HL-60/S4 treated with retinoic acid at 250 ng/mL for 4 days and 3 days (cell line): ENCODE data around the gene RUSF1.

ENCODE experiments used
- in situ Hi-C: fragments of 300-500 bp; cut with MboI; formaldehyde crosslinking; loops from 2 replicates; pipeline ENCODE4 v1.7.0; 2022; ENCODE audit warnings: low sequenced_read_pairs

Gene RUSF1

GRCh38 chr16:31471875-31472708, 36.1 kb downstream of the RUSF1 start, which contains the start of gene TGFB1I1:
Gene TGFB1I1, plus strand, starts transcription at chr16:31472152. Its CDS starts 37 bp downstream, at chr16:31472189.
- in situ Hi-C loops: no loop called here

DNA sequence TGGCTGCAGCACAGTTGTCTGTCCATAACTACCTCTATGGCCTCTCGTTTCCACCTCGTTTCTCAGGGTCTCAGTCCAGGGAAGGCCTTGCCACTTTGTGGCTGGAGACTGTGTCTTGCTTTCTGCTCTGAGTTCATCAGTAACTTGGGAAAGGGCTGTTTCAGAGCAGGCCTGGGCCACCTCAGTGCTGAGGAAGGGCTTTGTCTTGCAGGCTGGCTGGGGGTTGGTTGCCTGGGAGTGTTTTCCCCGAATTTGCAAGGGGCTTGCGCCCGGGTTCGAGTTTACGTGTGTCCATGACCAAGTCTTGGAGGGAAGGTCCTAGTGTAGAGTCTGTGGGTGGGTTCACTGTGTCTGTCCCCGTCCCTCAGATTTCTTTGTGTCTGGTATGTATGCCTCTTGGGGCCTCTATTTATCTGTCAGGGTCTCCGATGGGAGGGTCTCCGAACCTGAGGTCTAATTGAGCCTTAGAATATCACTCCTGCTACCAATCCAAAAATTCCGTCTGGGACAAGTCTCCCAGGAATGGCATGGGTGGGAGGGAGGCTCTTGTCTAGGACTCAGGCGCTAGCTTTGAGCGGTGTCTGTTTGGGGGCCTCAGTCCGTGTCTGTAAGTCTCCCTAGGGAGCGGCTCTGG, 36.8 kb downstream of the RUSF1 start:
- in situ Hi-C loops: no loop called here

DNA sequence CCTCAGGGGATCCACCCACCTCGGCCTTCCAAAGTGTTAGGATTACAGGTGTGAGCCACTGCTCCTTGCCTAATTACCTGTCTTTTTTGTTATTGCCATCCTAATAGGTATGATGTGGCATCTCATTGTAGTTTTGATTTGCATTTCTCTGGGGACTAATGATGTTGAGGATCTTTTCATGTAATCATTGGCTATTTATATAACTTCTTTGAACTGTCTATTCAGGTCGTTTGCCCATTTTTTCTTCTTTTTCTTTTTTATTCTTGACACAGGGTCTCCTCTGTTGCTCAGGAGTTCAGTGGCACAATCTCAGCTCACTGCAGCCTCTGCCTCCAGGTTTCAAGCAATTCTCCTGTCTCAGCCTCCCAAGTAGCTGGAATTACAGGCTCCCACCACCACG, 37.6 kb downstream of the RUSF1 start:
- in situ Hi-C loops: no loop called here

GRCh38 chr16:31467858-31468257, 40.3 kb downstream of the RUSF1 start:
- in situ Hi-C loops: no loop called here

GRCh38 chr16:31467151-31467773, 40.9 kb downstream of the RUSF1 start:
- in situ Hi-C loops: no loop called here

- in situ Hi-C loops: no loop called here
These were observed 41.8 kb downstream of the RUSF1 start for GRCh38 chr16:31466381-31466841.

GRCh38 chr16:31465788-31466370, 42.3 kb downstream of the RUSF1 start:
- in situ Hi-C loops: no loop called here

DNA sequence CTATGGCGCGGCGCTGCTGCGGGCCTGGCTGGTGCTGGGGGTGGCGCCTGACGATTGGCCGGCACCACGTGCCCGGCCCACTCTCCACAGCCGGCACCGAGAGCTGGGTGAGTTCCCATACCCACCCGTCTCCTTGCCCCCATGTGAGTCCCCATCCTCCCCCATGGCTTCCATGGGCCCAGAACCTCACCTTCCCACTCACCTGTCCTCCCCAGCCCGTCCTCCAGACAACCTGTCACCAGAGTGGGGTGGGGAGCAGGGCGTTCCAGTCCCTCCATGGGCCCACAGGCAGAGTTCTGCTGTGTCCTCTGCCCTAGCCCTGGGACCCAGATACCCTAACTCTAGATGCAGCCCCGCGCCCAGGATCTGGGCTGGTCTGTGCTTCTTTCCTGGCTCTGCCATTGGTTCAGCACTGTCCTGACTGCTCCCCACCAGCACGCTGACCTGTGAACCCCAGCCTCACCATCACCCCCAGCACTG, 43.4 kb downstream of the RUSF1 start:
- in situ Hi-C loops: no loop called here

DNA sequence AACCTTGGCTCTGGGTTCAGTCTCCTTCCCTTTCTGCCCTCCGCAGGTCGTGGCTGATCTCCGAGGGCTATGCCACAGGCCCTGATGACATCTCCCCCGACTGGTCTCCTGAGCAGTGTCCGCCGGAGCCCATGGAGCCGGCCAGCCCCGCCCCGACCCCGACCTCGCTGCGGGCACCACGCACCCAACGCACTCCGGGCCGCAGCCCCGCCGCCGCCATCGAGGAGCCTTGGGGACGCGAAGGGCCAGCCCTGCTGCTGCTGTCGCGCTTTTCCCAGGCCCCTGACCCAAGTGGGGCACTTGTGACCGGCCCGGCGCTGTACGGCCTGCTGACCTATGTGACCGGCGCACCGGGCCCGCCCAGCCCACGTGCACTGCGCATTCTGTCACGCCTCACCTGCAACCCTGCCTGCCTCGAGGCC, 43.8 kb downstream of the RUSF1 start:
- in situ Hi-C loops: no loop called here

DNA sequence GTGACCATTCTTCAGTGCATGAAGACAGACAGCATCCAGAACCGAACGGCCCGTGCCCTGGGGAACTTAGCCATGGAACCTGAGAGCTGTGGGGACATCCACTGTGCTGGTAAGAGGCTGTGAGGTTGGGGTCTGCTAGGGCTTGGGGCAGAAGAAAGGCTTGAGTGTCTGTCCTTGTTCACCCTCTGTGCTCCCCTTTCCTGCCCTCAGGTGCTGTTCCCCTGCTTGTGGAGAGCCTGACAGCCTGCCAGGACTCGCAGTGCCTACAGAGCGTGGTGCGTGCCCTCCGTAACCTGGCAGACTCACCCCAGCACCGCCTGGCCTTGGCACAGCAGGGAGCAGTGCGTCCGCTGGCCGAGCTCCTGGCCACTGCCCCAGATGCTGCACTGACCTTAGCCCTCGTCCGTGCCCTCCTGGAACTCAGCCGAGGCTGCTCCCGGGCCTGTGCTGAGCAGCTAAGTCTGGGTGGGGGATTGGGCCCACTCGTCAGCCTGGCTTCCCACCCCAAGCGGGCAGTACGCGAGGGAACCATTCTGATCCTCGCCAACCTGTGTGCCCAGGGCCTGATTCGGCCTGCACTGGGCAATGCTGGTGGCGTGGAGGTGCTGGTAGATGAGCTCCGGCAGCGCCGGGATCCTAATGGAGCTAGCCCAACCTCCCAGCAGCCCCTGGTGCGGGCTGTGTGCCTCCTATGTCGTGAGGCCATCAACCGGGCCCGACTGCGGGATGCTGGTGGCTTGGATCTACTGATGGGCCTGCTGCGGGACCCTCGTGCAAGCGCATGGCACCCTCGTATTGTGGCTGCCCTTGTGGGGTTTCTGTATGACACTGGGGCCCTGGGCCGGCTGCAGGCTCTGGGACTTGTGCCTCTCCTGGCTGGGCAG, 46.0 kb downstream of the RUSF1 start:
- in situ Hi-C loops: no loop called here

DNA sequence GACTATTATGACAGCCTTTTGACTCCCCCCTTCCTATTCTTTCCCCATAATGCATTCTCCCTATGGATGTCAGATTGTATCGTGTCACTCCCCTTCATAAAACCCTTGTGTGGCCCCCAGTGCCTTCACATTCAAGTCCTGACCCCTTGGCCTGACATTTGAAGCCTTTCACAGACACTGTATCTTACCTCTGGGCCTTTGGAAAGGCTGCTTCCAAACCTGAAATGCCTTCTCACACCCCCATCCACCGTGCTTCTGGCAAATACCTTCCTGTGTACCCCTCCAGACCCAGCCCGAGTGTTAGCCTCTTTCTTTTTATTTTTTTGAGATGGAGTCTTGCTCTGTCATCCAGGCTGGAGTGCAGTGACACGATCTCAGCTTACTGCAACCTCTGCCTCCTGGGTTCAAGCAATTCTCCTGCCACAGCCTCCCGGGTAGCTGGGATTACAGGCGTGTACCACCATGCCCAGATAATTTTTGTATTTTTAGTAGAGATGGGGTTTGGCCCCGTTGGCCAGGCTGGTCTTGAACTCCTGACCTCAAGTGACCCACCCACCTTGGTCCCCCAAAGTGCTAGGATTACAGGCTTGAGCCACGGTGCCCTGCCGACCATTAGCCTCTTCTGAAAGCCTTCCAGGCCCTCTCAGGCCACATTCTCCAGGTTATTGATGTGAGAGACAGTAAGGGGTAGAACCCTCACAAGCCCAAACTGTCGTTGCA, 46.8 kb downstream of the RUSF1 start:
- in situ Hi-C loops: no loop called here

DNA sequence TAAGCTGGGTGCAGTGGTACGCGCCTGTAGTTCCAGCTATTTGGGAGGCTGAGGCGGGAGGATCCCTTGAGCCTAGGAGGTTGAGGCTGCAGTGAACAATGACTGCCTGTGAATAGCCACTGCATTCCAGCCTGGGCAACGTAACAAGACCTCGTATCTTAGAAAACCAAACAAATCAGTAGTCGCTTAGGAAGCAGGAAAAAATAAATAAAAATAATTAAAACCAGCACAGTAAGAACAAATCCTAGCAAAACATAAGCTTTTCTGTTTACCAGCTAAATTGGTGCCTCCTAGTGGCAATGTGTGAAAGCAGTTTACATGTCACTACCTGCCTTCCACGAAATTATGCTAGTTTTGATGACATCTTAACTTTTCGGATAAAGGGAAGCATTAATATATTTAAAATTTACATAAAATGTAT, 47.6 kb downstream of the RUSF1 start:
- in situ Hi-C loops: no loop called here

DNA sequence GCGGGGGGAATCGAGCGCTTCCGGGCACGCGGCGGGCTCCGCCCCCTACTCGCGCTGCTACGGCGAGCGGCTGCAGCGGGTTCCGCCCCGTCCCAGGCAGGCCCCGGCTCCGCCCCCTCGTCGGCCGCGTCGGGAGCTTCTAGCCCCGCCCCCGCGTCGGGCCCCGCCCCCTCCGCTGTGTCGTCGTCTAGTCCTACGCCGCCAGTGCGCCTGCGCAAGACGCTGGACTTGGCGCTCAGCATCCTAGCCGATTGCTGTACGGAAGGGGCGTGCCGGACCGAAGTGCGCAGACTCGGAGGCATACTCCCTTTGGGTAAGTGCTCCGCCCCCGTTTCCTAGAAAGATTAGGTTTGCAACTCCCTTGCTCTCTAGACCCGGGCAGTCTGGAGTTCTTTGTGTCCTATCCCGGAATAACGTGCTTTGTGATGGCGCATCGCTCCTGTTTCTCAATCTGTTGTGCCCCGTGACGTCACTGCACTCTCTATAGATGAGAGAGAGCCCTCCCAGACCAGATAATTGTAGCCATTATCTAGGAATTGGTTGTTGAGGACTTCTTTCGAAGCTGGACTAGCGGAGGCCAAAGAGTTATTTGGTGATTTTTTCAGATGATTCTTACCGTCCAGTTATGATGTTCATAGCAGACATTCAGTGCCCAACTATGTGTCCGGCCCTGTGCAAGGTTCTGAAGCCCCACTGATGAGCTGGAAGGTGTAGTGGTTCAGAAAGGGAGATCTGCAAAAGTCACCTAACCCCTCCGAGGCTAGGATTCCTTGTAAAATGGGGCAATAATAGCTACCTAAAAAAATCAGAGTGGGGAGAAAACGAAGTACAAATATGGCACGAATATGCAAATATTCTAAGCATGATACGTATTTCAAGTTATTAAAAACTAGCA, 48.3 kb downstream of the RUSF1 start:
- in situ Hi-C loops: loop anchor here (10.0 kb wide), 2 partner anchors 385 to 415 kb away; partner anchors contain the start of genes ZNF267, ZNF646 and ZNF668

DNA sequence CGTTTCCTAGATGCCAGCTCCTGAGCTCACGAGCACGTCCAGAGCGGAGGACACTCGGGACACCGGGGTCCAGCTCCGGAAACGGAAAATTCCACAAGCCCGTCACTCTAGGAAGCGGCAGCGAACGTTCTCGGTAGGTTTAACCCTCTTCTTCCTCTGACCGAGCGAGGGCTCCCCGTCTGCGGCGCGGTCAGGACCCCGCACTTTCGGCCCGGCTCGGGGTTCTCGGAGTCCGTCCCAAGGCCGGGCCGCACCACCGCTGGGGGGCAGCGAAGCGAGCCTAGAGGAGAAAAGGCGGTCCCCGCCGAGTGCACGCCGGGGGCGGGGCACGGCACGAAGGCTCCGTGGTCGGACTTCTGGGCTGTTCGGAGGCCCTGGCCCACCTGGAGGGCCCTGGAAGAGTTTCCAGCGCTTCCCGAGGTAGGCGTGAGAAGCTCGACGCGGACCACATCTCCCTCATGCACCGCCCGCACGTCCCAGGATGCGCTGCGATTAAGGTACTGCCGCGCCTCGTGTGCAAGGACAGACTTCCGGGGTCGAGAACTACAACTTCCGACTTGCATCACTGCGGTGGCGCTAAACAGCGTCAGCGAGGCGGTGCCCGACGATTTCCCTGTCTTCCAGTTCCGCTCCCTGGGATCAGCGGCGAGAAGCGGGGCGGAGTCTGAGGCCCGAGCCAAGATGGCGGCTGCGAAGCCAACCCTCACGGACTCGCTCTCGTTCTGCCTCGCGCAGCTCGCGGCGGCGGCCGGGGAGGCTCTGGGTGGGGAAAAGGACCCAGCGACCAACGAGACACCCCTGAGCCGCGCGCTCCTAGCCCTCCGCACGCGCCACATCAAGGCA, 49.1 kb downstream of the RUSF1 start, which contains the start of gene ARMC5:
TSS of gene ARMC5 (plus strand) at position 658 of the 843 bp plus-strand sequence. CDS start at position 682, 24 bp downstream.
- in situ Hi-C loops: loop anchor here (10.0 kb wide), 2 partner anchors 384 to 416 kb away; partner anchors contain the start of genes ZNF267, ZNF646 and ZNF668

DNA sequence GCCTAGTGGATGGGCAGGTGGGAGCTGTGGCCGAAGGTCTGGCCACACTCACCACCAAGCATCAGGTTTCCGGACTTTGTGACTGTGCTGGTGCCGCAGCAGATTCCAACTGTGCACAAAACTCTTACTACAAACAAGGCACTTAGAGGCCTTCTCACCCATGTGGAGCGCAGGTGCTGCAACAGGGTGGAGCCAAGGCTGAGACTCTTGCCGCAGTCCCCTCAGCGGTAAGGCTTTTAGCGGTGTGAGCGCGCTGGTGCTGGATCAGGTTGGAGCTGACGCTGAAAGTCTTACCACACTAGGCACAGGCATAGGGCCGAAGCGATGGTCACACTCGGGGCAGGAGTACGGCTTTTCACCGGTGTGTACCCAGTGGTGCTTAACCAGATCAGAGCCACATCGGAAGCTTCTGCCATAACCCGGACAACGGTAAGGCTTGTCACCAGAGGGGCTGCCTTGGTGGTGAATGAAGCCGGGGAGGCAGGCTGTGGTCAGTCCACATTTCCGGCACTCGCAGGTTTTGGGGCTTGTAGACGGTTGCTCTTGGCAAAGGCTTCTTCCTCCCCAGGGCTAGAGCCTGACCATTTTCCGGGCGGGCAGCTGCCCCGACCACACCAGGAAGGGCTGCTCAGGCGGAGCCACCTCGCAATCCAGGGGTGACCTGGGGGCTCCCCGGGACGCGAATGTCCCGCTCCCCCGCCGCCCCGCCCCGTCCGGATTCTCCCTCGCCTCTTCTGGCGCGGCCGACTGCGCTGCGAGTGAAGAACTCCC, 49.9 kb downstream of the RUSF1 start:
- in situ Hi-C loops: loop anchor here (10.0 kb wide), 2 partner anchors 383 to 417 kb away; partner anchors contain the start of genes ZNF267, ZNF646 and ZNF668

DNA sequence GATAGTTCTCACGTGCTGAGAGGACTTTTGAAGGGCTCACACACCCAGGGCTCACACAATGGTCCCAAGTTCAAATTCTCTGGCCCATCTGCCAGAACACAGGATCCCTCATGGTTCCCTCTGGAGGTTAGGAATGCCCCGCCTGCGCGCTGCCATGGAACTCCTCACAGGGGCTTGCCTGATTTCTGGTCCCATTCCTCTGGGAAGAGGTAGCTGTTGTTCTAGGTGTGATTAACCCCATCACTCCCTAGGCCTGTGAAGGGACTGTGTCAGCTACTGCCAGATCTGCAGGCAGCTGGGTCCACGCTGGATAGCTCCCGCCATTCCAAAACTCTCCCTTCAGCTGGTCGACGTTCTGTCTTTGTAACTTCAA, 51.2 kb downstream of the RUSF1 start:
- in situ Hi-C loops: loop anchor here (10.0 kb wide), 2 partner anchors 382 to 418 kb away; partner anchors contain the start of genes ZNF267, ZNF646 and ZNF668
